Measurements from ENCODE around the gene AK3.

DNA sequence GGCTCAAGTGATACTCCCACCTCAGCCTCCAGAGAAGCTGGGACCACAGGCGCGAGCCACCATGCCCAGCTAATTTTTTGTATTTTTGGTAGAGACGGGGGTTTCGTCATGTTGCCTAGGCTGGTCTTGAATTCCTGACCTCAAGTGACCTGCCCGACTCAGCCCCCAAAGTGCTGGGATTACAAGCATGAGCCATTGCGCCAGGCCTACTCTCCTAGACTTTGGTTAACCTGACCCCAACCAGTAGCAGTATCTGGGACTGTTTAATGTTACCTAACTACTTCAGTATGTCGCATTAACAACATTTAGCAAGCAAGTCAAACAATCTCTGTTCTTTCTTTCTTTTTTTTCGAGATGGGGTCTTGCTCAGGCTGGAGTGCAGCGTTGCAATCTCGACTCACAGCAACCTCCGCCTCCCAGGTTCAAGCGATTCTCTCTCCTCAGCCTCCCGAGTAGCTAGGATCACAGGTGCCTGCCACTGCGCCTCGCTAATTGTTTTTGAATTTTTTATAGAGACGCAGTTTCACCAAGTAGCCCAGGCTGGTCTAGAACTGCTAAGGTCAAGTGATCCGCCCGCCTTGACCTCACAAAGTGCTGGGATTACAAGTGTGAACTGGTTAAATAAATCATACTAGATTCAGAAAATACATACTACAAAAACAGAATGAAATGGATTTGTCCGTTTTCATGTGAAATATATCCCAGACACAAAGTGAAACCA, 2.0 kb downstream of the AK3 start:
- TF ChIP-seq GATA2 (IDR thresholded peaks at IDR 0.05; ENCODE audit: low read depth, low read length) (no peak), GATA3 (IDR thresholded peaks at IDR 0.05; ENCODE audit: low read depth, low read length) (no peak)

All from SH-SY5Y (cell line).